GM18526 (cell line): ENCODE measurements around the gene GLYATL3.

Source experiments
- POLR2A ChIP-seq: IDR thresholded peaks from 3 replicates; pipeline ENCODE4 v1.6.1; 2011; ENCODE audit not compliant: insufficient read length; ENCODE audit errors: extremely low read depth

Gene GLYATL3

DNA sequence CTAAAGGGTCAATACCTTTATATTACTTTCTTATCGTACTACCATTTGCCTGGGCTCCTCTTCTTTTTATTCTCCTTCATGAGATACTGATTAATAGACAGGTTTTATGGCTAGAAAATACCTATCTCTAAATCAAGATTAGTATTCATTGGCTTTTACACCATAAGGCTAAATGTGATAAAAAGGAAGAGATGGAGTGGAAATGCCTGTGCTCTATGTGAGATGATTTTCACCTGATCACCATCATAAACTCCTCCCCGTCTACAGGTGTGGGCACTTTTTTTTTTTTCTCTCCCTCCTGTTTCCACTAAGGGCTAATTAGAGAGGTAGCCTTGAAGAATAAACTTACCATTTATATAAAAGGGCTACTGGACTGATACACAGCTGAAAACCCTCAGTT is at the start of gene GLYATL3:
TSS of gene GLYATL3 (plus strand) at position 301 of the 400 bp plus-strand sequence. CDS start 12,068 bp downstream, outside the sequence.
- no peak for TF ChIP-seq POLR2A

DNA sequence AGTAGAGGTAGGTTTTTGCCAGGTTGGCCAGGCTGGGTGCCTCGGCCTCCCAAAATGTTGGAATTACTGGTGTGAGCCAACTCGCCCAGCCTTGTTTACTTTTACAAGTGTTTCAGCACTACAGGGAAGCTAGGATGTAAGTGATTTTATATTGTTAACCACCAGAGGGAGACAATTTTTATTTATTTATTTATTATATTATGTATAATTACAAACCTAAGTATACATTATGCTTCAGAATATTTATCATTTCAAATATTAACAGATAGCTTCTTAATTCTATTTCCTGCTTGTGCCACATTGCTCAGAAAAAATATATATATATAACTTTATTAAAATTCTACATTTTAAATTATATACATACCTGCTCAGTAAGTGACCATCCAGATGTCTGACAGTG is 46.5 kb upstream of the GLYATL3 start:
- TF ChIP-seq POLR2A: no peak

DNA sequence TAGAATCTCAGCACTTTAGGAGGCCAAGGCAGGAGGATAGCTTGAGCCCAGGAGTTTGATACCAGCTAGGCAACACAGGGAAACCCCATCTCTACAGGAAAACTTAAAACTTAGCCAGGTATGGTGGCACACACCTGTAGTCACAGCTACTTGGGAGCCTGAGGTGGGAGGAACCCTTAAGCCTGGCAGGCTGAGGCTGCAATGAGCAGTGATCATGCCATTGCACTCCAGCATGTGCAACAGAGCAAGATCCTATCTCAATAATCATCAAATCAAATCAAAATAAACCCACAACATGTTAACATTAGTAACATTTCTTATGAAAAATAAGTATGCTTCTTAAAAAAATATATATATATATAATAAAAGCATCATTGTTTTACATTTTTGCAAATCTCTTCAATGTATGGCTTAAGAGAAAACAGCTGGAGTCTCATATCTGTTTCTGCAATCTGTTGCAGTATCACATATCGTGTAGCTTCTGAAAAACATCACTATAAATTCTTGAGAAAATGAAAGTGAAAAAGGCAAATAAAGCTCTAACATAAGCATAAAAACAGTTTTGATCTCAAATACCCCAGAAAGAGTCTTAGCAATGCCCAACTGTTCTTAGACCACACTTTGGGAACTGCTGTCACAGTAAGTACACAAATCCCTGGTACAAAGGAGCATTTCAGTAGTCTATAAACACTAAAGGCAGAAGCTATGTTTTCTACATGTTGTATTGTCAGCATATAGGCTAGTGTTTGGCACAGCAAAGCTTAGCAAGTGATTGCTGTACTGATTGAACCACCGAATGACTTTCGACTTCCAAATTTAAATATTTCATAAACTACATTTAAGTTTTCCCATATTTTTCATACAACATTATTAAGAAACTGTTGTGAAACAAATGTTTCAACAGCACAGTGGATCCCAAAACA is 44.7 kb upstream of the GLYATL3 start:
- no peak for TF ChIP-seq POLR2A

DNA sequence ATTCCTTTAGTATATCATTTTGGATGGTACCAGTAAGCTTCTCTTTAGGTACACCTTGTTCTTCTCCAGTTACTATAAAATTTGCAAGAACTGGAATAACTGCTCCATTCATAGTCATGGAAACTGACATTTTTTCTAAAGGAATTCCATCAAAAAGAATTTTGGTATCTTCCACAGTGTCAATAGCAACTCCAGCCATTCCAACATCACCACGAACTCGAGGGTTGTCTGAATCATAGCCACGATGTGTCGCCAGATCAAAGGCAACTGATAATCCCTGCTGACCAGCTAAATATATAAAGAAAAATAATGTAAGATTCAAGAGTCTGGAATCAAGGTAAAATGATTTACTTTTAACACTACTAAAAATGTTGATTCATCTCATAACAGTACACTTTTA is 42.0 kb upstream of the GLYATL3 start:
- no peak for TF ChIP-seq POLR2A

DNA sequence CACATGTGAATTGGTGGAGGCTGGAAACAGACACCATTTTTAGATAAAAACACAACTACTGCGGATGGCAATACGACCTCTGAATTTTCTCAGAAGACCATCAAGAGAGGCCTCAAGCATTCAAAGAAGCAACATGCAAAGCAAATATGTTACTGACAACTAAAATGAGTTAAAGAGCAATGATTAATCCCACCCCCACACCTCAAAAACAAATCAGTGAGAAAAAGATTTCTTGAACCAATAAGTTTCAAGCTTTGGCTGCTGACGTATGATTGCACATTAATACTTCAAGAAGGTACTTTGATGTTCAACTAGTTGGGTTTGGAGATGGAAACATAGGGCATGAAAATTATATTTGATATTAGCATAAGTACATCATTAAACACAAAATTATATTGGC is 37.7 kb upstream of the GLYATL3 start:
- no peak for TF ChIP-seq POLR2A

DNA sequence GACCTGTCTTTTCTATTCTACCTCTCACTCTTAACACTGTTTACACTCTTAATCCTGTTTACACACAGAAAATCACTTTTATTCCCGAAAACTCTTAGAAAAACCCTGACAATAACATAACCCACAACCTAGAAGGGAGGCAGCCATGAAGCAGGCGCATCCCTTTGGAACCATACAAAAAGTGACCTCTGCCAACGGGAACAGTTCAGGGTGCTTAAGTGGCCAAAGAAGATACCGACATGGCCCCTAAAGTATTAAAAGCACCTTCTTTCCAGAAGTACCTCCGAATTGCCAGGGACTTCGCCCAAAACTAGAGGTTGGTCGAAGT is 37.2 kb upstream of the GLYATL3 start:
- TF ChIP-seq POLR2A: no peak

DNA sequence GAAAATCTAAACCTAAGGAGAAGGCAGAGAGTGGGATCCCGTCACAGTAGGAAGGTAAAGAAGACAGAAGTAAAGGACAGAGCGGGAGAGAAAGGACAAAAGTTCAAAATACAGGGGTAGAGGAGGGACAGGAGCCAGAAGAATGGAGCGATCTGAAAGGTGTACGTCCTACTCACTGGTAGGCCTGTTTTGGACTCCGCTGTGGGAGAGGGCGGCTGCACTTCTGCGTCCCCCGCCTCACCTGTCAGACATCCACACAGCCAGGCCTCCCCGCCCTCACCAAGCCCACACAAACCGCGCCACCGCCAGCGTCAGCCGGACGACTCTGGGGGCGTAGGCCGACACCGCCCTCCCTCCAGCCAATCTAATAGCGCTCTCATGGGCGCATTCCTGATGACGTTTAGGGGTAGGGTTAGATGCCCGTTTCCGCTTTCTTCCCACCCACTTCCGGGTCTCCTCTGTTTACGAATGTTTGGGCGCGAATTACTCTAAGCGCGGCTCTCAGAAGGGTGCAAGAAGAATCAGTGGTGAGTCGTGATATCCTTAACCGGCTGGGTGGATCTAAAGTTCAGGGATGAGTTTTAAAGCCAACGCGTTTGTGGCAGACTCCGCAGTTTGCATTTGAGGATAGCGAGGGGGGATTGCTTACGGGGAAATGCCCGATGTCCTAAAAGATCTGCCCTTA is 36.7 kb upstream of the GLYATL3 start, which contains the start of the genes CENPQ and MMUT:
TSS of gene CENPQ (plus strand) at position 444 of the 685 bp plus-strand sequence. CDS start 6,807 bp downstream, outside the sequence.
TSS of gene MMUT (minus strand) at position 327 of the 685 bp plus-strand sequence. CDS start 3,787 bp downstream, outside the sequence.
- peak; percentile 72 for TF ChIP-seq POLR2A

DNA sequence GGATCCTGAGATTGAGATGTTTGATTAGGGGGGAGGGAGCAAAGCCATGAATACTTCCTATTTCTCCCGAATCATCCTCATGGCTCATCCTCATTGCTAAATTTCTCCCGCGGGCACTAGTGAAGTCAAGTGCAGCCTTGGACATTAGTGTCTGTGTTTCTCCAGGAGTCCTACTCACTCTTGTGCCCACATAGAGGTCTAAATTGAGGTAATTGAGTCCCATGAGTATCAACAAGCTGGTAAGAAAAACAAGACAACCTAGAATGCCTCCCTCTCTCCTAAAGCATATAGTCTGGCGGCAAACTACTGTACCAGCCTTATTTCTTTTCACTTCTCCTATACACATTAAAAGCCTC is 36.1 kb upstream of the GLYATL3 start:
- no peak for TF ChIP-seq POLR2A

DNA sequence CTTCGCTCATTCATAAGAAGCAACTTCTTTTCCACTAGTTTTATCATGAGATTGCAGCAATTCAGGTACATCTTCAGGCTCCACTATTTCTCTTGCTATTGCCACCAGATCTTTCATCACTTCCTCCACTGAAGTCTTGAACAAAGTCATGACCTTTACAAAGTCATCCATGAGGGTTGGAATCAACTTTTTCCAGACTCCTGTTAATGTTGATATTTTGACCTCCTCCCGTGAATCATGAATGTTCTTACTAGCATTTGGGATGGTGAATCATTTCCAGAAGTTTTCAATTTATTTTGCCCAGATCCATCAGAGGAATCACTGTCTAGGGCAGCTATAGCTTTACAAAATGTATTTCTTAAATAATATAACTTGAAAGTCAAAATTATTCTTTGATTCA is 35.0 kb upstream of the GLYATL3 start:
- no peak for TF ChIP-seq POLR2A

DNA sequence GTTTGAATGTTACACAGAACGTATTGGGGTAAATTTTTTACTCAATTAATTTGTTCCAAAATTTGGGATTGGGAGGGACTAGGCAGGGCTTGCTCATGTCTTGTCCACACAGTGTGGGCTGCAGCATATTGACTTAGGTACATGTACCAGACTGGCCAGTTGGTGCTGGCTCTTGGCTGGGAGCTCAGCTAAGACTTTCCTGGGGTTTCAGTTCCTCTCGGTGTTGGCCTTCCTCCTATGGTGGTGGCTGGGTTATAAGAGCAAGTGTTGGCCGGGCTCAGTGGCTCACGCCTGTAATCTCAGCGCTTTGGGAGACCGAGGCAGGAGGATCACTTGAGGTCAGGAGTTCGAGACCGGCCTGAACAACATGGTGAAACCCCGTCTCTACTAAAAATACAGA is 31.7 kb upstream of the GLYATL3 start:
- TF ChIP-seq POLR2A: no peak

DNA sequence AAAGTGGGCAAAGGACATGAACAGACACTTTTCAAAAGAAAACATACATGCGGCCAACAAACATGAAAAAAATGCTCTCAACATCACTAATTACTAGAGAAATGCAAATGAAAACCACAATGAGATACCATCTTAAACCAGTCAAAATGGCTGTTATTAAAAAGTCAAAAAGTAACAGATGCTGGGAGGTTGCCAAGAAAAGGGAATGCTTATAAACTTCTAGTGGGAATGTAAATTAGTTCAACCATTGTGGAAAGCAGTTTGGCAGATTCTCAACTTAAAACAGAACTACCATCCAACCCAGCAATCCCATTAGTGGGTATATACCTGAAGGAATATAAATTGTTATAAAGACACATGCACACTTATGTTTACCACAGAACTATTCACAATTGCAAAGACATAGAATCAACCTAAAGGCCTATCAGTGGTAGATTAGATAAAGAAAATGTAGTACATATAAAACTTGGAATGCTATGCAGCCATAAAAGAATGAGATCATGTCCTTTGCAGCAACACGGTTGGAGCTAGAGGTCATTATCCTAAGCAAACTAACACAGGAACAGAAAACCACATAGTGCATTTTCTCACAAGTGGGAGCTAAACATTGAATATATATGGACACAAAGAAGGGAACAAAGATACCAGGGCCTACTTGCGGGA is 20.3 kb upstream of the GLYATL3 start:
- no peak for TF ChIP-seq POLR2A

DNA sequence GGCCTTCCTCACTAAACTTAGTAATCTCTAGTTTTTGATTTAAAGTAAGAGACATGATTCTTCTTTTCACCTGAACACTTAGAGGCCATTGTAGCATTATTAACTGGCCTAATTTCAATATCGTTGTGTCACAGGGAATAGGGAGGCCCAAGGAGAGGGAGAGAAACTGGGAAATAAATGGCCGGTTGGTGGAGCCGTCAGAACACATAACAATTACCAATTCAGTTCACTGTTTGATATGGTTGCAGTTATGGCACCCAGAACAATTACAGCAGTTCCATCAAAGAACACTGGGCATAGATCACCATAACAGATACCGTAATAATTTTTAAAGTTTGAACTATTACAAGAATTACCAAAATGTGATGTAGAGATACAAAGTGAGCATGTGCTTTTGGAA is 9.1 kb upstream of the GLYATL3 start:
- no peak for TF ChIP-seq POLR2A

DNA sequence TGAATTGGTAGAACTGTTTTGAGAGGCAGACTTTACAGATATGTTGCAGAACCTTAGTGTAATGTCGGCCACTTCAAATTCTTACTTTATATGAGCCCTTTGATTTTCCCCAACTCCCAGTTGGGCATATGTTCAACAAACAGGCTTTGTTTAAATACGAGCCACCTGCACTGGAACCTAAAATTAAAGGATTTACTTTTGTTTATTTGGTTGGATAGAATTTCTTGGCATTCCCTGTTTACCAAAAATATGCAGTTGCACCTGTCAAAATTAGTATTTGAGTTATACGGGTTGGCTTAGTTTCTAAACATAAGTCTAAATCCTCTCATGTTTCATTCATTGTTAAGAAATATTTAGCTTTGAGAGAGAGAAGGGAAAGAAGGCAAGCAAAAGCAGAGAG is 2.4 kb upstream of the GLYATL3 start:
- no peak for TF ChIP-seq POLR2A

DNA sequence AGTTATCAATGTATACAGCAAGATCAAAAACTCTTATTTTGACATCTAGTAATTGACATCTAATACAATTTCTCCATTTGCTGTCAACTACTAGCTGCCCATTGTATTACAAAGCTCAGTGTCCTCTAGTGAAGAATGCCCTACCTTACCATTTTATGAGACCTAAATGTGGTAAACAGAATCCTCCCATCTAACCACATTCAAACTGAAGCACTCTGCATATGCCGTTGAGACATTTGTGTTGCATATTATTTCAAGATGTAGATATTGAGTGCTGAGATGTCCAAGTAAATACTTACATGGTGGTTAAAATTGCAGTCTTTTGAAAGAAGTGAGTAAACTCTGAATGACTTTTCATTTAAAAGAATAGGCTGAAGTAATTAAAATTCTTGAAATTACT is 597 bp upstream of the GLYATL3 start:
- no peak for TF ChIP-seq POLR2A

DNA sequence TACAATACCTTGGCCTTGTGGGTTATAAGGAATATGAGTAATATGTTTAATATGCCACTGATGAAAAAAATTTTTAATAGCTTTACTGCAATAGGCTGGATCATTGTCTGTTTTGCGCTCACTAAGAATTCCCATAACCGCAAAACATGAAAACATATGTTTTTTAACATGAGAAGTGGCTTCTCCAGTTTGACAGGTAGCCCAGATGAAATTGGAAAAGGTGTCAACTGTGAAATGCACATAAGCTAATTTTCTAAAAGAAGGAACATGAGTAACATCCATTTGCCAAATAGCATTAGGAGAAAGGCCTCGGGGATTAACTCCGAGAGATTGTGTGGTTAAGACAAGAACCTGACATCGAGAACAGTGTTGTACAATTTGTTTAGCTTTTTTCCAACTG is 4.9 kb downstream of the GLYATL3 start:
- TF ChIP-seq POLR2A: no peak
